Measurements from ENCODE around the gene SLC30A10.

- TF ChIP-seq EZH2 (IDR thresholded peaks at IDR 0.05; ENCODE audit: borderline replicate concordance, insufficient read depth, low read length, poor library complexity, severe bottlenecking) (no peak), POLR2AphosphoS5 (IDR thresholded peaks at IDR 0.05) (no peak)
- TF ChIP-seq, protein P1, sequence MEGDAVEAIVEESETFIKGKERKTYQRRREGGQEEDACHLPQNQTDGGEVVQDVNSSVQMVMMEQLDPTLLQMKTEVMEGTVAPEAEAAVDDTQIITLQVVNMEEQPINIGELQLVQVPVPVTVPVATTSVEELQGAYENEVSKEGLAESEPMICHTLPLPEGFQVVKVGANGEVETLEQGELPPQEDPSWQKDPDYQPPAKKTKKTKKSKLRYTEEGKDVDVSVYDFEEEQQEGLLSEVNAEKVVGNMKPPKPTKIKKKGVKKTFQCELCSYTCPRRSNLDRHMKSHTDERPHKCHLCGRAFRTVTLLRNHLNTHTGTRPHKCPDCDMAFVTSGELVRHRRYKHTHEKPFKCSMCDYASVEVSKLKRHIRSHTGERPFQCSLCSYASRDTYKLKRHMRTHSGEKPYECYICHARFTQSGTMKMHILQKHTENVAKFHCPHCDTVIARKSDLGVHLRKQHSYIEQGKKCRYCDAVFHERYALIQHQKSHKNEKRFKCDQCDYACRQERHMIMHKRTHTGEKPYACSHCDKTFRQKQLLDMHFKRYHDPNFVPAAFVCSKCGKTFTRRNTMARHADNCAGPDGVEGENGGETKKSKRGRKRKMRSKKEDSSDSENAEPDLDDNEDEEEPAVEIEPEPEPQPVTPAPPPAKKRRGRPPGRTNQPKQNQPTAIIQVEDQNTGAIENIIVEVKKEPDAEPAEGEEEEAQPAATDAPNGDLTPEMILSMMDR (IDR thresholded peaks at IDR 0.05; ENCODE audit: poor library complexity, severe bottlenecking) = no peak
Observed at GRCh38 chr1:219928791-219929118, 398 bp upstream of the SLC30A10 start.

Measured in neural cell (in vitro differentiated cells).